IMR-90 (cell line): ENCODE results near the gene RHOD. TPM values are rescaled to one million over a fixed set of nuclear protein-coding genes. Genes with fewer than 3 reads are reported as not detected.

Source experiments
- ATAC-seq: fragments of 200-7000 bp; cut with Tn5 transposase; 2 replicates; pipeline ENCODE4 v1.9.1; 2020; ENCODE audit warnings: low read depth, mild to moderate bottlenecking, moderate library complexity
- BruUV-seq: library from RNA; stranded (reverse); fragments of 400-500 nt; replicated peaks from 2 replicates; lab custom pipeline; 2021; lab: Mats Ljungman, UMichigan
- CTCF ChIA-PET: fragments of 300-600 bp; formaldehyde crosslinking; extraction: SDS; loops from one replicate; lab custom pipeline; 2021; ENCODE audit warnings: antibody characterized with exemption; lab: Yijun Ruan, JAX
- POLR2A ChIA-PET: fragments of 300-600 bp; sonication (Branson Sonifier 250); formaldehyde crosslinking; loops from one replicate; lab custom pipeline; 2022; ENCODE audit warnings: antibody characterized with exemption; ENCODE audit not compliant: unreplicated experiment; lab: Charles Lee
- DNase-seq: peaks from one replicate; pipeline ENCODE4 v3.0.0; 2013
- H2AFZ ChIP-seq: replicated peaks from 2 replicates; pipeline ENCODE3; 2013; ENCODE audit warnings: low read length, mild to moderate bottlenecking; ENCODE audit not compliant: poor library complexity
- H2AK5ac ChIP-seq: 2 replicates; pipeline ENCODE4 v1.6.1; 2013; ENCODE audit warnings: low read depth, low read length, inconsistent platforms
- H2AK9ac ChIP-seq: replicated peaks from 2 replicates; pipeline ENCODE3; 2013; ENCODE audit warnings: mild to moderate bottlenecking, low read depth, low read length, moderate library complexity; ENCODE audit not compliant: poor library complexity
- H2BK120ac ChIP-seq: 2 replicates; pipeline ENCODE4 v1.6.1; 2013; ENCODE audit warnings: low read depth, low read length, inconsistent platforms
- H2BK15ac ChIP-seq: 3 replicates; pipeline ENCODE4 v1.6.1; 2013; ENCODE audit warnings: low read depth, low read length, inconsistent platforms
- H2BK20ac ChIP-seq: 2 replicates; pipeline ENCODE4 v1.6.1; 2013; ENCODE audit warnings: low read depth, mild to moderate bottlenecking, inconsistent platforms, low read length, moderate library complexity
- H2BK5ac ChIP-seq: 2 replicates; pipeline ENCODE4 v1.6.1; 2013; ENCODE audit warnings: mild to moderate bottlenecking, low read depth, low read length, inconsistent platforms; ENCODE audit not compliant: poor library complexity, severe bottlenecking
- H3K14ac ChIP-seq: replicated peaks from 2 replicates; pipeline ENCODE4 v1.6.1; 2013; ENCODE audit warnings: low read depth, low read length, inconsistent platforms
- H3K18ac ChIP-seq: 2 replicates; pipeline ENCODE4 v1.6.1; 2013; ENCODE audit warnings: low read depth, low read length, control low read depth
- H3K23ac ChIP-seq: 2 replicates; pipeline ENCODE4 v1.6.1; 2013; ENCODE audit warnings: low read depth, low read length, inconsistent platforms
- H3K27ac ChIP-seq: 2 replicates; pipeline ENCODE4 v1.5.1; 2013; ENCODE audit warnings: mild to moderate bottlenecking, control low read depth, low read length; ENCODE audit not compliant: insufficient read depth
- H3K27me3 ChIP-seq: 2 replicates; pipeline ENCODE4 v1.6.1; 2013; ENCODE audit warnings: low read length; ENCODE audit not compliant: control insufficient read depth, insufficient read depth
- H3K36me3 ChIP-seq: 2 replicates; pipeline ENCODE4 v1.6.1; 2013; ENCODE audit warnings: low read length, mixed read lengths; ENCODE audit not compliant: control insufficient read depth, insufficient read depth
- H3K4ac ChIP-seq: 2 replicates; pipeline ENCODE4 v1.6.1; 2013; ENCODE audit warnings: low read depth, low read length, inconsistent platforms
- H3K4me1 ChIP-seq: 2 replicates; pipeline ENCODE4 v1.6.1; 2013; ENCODE audit warnings: low read length, mixed read lengths; ENCODE audit not compliant: control insufficient read depth, insufficient read depth
- H3K4me2 ChIP-seq: 2 replicates; pipeline ENCODE4 v1.6.1; 2013; ENCODE audit warnings: low read depth, mild to moderate bottlenecking, control low read depth, low read length, moderate library complexity
- H3K4me3 ChIP-seq: 2 replicates; pipeline ENCODE4 v1.5.1; 2013; ENCODE audit warnings: low read depth, mild to moderate bottlenecking, control low read depth, low read length, moderate library complexity; ENCODE audit not compliant: insufficient read depth
- H3K56ac ChIP-seq: 2 replicates; pipeline ENCODE4 v1.6.1; 2013; ENCODE audit warnings: low read length, inconsistent platforms; ENCODE audit not compliant: insufficient read depth; ENCODE audit errors: extremely low read depth
- H3K79me1 ChIP-seq, 2 experiments: 2 replicates each; pipeline ENCODE4 v1.6.1; 2013; ENCODE audit warnings: low read length in 2 of 2, inconsistent platforms in 1 of 2, low read depth in 1 of 2
- H3K9ac ChIP-seq: 2 replicates; pipeline ENCODE4 v1.6.1; 2013; ENCODE audit warnings: low read depth, low read length, control low read depth
- H3K9me1 ChIP-seq: 2 replicates; pipeline ENCODE4 v1.6.1; 2013; ENCODE audit warnings: low read length, inconsistent platforms; ENCODE audit not compliant: insufficient read depth
- H3K9me3 ChIP-seq: 2 replicates; pipeline ENCODE4 v1.6.1; 2013; ENCODE audit warnings: low read length; ENCODE audit not compliant: control insufficient read depth, insufficient read depth
- H4K20me1 ChIP-seq: 2 replicates; pipeline ENCODE4 v1.6.1; 2013; ENCODE audit warnings: low read length, inconsistent platforms; ENCODE audit not compliant: insufficient read depth
- H4K5ac ChIP-seq: 2 replicates; pipeline ENCODE4 v1.6.1; 2013; ENCODE audit warnings: mild to moderate bottlenecking, low read depth, low read length, control low read depth
- H4K8ac ChIP-seq, 2 experiments: 2 replicates each; pipeline ENCODE4 v1.6.1; 2013; ENCODE audit warnings: low read depth in 2 of 2, low read length in 2 of 2, control low read depth in 1 of 2, inconsistent platforms in 1 of 2
- H4K91ac ChIP-seq: 2 replicates; pipeline ENCODE4 v1.6.1; 2013; ENCODE audit warnings: low read depth, low read length, inconsistent platforms; ENCODE audit not compliant: insufficient read depth
- BHLHE40 ChIP-seq: fragments of 150-350 bp; IDR thresholded peaks from 2 replicates; pipeline ENCODE4 v1.6.1; 2016; ENCODE audit warnings: mild to moderate bottlenecking, low read depth, low read length
- CEBPB ChIP-seq: IDR thresholded peaks from 2 replicates; pipeline ENCODE4 v1.6.1; 2012; ENCODE audit warnings: low read depth, low read length, improper control_type of control experiment
- ELK1 ChIP-seq: fragments of 150-350 bp; IDR thresholded peaks from 2 replicates; pipeline ENCODE4 v1.6.1; 2016; ENCODE audit warnings: low read depth, mild to moderate bottlenecking, low read length, moderate library complexity, borderline replicate concordance
- MXI1 ChIP-seq: IDR thresholded peaks from 2 replicates; pipeline ENCODE4 v1.6.1; 2012; ENCODE audit warnings: low read depth, mild to moderate bottlenecking, low read length, moderate library complexity, borderline replicate concordance
- POLR2A ChIP-seq: IDR thresholded peaks from 2 replicates; pipeline ENCODE4 v1.6.1; 2012; ENCODE audit warnings: mild to moderate bottlenecking, low read depth, low read length
- RCOR1 ChIP-seq: IDR thresholded peaks from 2 replicates; pipeline ENCODE4 v1.6.1; 2012; ENCODE audit warnings: mild to moderate bottlenecking, low read length, improper control_type of control experiment; ENCODE audit not compliant: insufficient replicate concordance
- RFX5 ChIP-seq: IDR thresholded peaks from 2 replicates; pipeline ENCODE4 v1.8.0; 2012; ENCODE audit warnings: low read depth, mild to moderate bottlenecking, low read length, moderate library complexity
- USF2 ChIP-seq: fragments of 150-350 bp; IDR thresholded peaks from 2 replicates; pipeline ENCODE4 v1.6.1; 2017; ENCODE audit warnings: mild to moderate bottlenecking, antibody characterized with exemption, low read length, low read depth
- WGBS, 2 experiments: methylation state at CpG; one replicate each; pipeline versions ENCODE4 v1.1.5 to v1.1.7; 2013; ENCODE audit warnings: missing lambda C conversion rate in 2 of 2; ENCODE audit not compliant: insufficient read length in 1 of 2; ENCODE audit errors: extremely low coverage in 2 of 2; 5-methylcytosine and 5-hydroxymethylcytosine counted together
- dilution Hi-C: fragments of 300-500 bp; cut with HindIII; formaldehyde crosslinking; loops from one replicate; pipeline ENCODE4 v1.14.3; 2018; ENCODE audit warnings: low sequenced_read_pairs; ENCODE audit not compliant: unreplicated experiment
- in situ Hi-C: fragments of 300-500 bp; cut with MboI; formaldehyde crosslinking; loops from 3 replicates; pipeline ENCODE4 v1.14.3; 2019; ENCODE audit warnings: low sequenced_read_pairs, inconsistent platforms, mixed read lengths
- intact Hi-C: fragments of 100-400 bp; cut with micrococcal nuclease; formaldehyde crosslinking; loops from 2 replicates; pipeline ENCODE4 v1.10.0; 2022
- polyA plus RNA-seq, 3 experiments: library from polyadenylated mRNA; depleted of rRNA; stranded (reverse); fragments of >200 nt; gene quantifications; 2 replicates each; pipeline ENCODE4 v1.2.3, GENCODE V29; 2012; ENCODE audit warnings: low replicate concordance in 1 of 3
- total RNA-seq: library from RNA; depleted of rRNA; stranded (reverse); fragments of >200 nt; gene quantifications from 2 replicates; pipeline ENCODE4 v1.2.3, GENCODE V29; 2012

The RHOD gene
- total and polyA plus RNA-seq, 2 of the 4 experiments (the other 2 are of a cell fraction) = 4.7 to 10.9 TPM

GRCh38 chr11:67022961-67023956 is 33.4 kb upstream of the RHOD start, which contains the start of gene SYT12:
Gene SYT12 (plus strand): TSS chr11:67023134. CDS start chr11:67030145, 7,011 bp downstream.
- Histone ChIP-seq H4K91ac (0 out of 2 replicates have a peak within 1 kb of the TSS, but pooled peaks have one; percentile 1), H4K5ac (no peak within 1 kb of the TSS; the same call in 1 of the 2 replicates), H3K18ac (peak within 1 kb of the TSS; percentile 23; the same call in 1 of the 2 replicates), H4K20me1 (no peaks in the 10 kb centered on the region), H3K4me1 (peaks cover 9% of the 10 kb centered on the region; the same call in 1 of the 2 replicates), H3K56ac (no peak within 1 kb of the TSS), H3K27me3 (peaks cover 13% of the 10 kb centered on the region), H3K9me3 (no peaks in the 10 kb centered on the region), H2BK20ac (0 out of 2 replicates have a peak within 1 kb of the TSS, but pooled peaks have one; percentile 57), H3K23ac (peak within 1 kb of the TSS; percentile 65), H3K9ac (no peak within 1 kb of the TSS), H3K4ac (peak within 1 kb of the TSS; percentile 48), H3K79me1 (no peaks in the 10 kb centered on the region), H2AK5ac (peak within 1 kb of the TSS; percentile 37; the same call in 1 of the 2 replicates), H2AK9ac (peak within 1 kb of the TSS; percentile 89), H2BK15ac (0 out of 3 replicates have a peak within 1 kb of the TSS, but pooled peaks have one; percentile 27), H2BK5ac (no peak within 1 kb of the TSS), H3K14ac (no peak within 1 kb of the TSS), H3K36me3 (no peaks in the 10 kb centered on the region), H2BK120ac (peak within 1 kb of the TSS; percentile 33), H2AFZ (peak within 1 kb of the TSS; percentile 89), H3K27ac (no peak within 1 kb of the TSS), H4K8ac (peak within 1 kb of the TSS in 1 of 2 experiments; percentile 52; a peak in 1 of 4 replicates), H3K4me2 (peak within 1 kb of the TSS; percentile 52), H3K9me1 (no peaks in the 10 kb centered on the region), H3K4me3 (peak within 1 kb of the TSS; percentile 31)
- CTCF ChIA-PET = no interaction called here
- ATAC-seq = peak; percentile 70
- in situ Hi-C loops = no loop called here
- no peak for TF ChIP-seq BHLHE40
- TF ChIP-seq RFX5 = no peak
- no peak for TF ChIP-seq ELK1
- TF ChIP-seq USF2 = no peak
- TF ChIP-seq RCOR1 = no peak
- TF ChIP-seq CEBPB = no peak
- TF ChIP-seq MXI1 = peak; percentile 56; the same call in 1 of the 2 replicates
- no peak for TF ChIP-seq POLR2A
- dilution Hi-C loops = no loop called here
- no TSS peak for BruUV-seq
- POLR2A ChIA-PET = interaction anchor here (0.6 kb wide), 1 partner anchor 461 kb away, joined by 3 read pairs; no protein-coding TSS in a partner anchor
- 2% methylated on average over 55 of the region's 118 CpGs; no CpG with 5 or more reads in 1 of the 2 experiments for WGBS, 2 experiments
- no peak for DNase-seq
- intact Hi-C loops = no loop called here
